K562 (cell line): ENCODE data around the gene CLCNKB. TPM values are rescaled to one million over a fixed set of nuclear protein-coding genes. Genes with fewer than 3 reads are reported as not detected.

Source experiments
- CHAMP1 ChIP-seq: fragments of 450-650 bp; IDR thresholded peaks from 2 replicates; pipeline ENCODE4 v1.6.1; 2016; ENCODE audit warnings: mild to moderate bottlenecking
- RERE ChIP-seq: sonication (generic); formaldehyde crosslinking; IDR thresholded peaks from 2 replicates; pipeline ENCODE4 v1.8.0; 2023; ENCODE audit warnings: missing genetic modification reagents, mild to moderate bottlenecking, borderline replicate concordance
- U2AF2 ChIP-seq: fragments of 200-400 bp; formaldehyde crosslinking; optimal IDR thresholded peaks from 2 replicates; pipeline ENCODE3; 2017; ENCODE audit warnings: low read depth, mild to moderate bottlenecking, low read length
- ZNF347 ChIP-seq: fragments of 450-650 bp; formaldehyde crosslinking; IDR thresholded peaks from 2 replicates; pipeline ENCODE4 v1.4.0; 2020; ENCODE audit warnings: low read depth, mild to moderate bottlenecking, moderate library complexity
- polyA plus RNA-seq, 8 experiments: library from polyadenylated mRNA; depleted of rRNA in 4 of 8; stranded (reverse) in 5 of 8; unstranded in 3 of 8; fragments of >200 nt; fragmentation: Nextera tagmentation in 2 of 8; fragmentation: Illumina TruSeq in 1 of 8; extraction: Ambion mirVana in 2 of 8; extraction: Trizol in 1 of 8; gene quantifications; 2 replicates each; pipeline versions ENCODE4 v1.2.1 to v1.2.3, GENCODE V29; 2011 to 2014; ENCODE audit warnings: inconsistent platforms in 1 of 8, missing spikeins in 1 of 8
- total RNA-seq, 7 experiments: library from RNA; depleted of rRNA in 6 of 7; stranded (reverse); fragments of >200 nt in 6 of 7; fragmentation: Illumina TruSeq in 2 of 7; extraction: Trizol in 2 of 7; gene quantifications; 2 replicates each; pipeline versions ENCODE4 v1.2.1 to v1.2.3, GENCODE V29; 2011 to 2021; ENCODE audit warnings: low replicate concordance in 1 of 7

The CLCNKB gene
- total and polyA plus RNA-seq, 9 of the 15 experiments (the other 6 are each of a cell fraction or from before 2014, with no cell fraction given), result 0.08 to 1.7 (median 0.64) TPM

GRCh38 chr1:16082283-16083038, 38.9 kb downstream of the CLCNKB start (continued):
- TF ChIP-seq RERE (CRISPR knock-in tag) (0 out of 2 replicates have a peak, but pooled peaks have one; percentile 54), U2AF2 (no peak), ZNF347 (no peak), CHAMP1 (no peak)
